ENCODE data around the gene SSR3.

The SSR3 gene

DNA sequence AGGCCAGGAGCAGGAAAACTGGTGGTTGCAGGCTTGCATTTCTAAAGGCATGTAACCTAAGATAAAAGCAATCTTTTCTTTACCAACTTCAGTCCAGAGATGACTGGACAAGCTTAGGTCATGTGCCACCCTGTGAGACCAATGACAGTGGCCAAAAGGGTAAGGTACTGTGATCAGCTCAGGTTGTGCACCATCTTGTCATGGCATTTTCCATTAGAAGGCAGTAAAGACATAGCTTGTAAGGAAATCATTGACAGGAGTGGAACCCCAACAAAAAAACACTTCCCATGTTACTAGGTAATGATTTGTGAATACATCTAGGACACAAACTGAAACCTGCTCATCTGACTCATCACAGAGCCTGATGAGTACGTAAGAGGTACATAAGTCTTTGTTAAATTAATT, 35.2 kb downstream of the SSR3 start:
- POLR2A ChIA-PET = no interaction called here
- no peaks in the 10 kb centered on the region for H3K36me3 ChIP-seq (ENCODE audit: control insufficient read depth in 2 of 2, insufficient read depth in 1 of 2, low read length in 2 of 2)
- TF ChIP-seq ZNF585B (tag by site-specific recombination; IDR thresholded peaks at IDR 0.05) (no peak), REPIN1 (tag by site-specific recombination; IDR thresholded peaks at IDR 0.05; ENCODE audit: low read depth) (no peak), ZNF335 (tag by site-specific recombination; conservative IDR thresholded peaks at IDR 0.05) (no peak), ZNF202 (tag by site-specific recombination; IDR thresholded peaks at IDR 0.05; ENCODE audit: borderline replicate concordance) (no peak), ZNF596 (tag by site-specific recombination; IDR thresholded peaks at IDR 0.05) (no peak), ZNF549 (tag by site-specific recombination; IDR thresholded peaks at IDR 0.05) (no peak), ZNF404 (tag by site-specific recombination; IDR thresholded peaks at IDR 0.05) (no peak), WT1 (tag by site-specific recombination; IDR thresholded peaks at IDR 0.05) (no peak)
- TF ChIP-seq, protein P1, sequence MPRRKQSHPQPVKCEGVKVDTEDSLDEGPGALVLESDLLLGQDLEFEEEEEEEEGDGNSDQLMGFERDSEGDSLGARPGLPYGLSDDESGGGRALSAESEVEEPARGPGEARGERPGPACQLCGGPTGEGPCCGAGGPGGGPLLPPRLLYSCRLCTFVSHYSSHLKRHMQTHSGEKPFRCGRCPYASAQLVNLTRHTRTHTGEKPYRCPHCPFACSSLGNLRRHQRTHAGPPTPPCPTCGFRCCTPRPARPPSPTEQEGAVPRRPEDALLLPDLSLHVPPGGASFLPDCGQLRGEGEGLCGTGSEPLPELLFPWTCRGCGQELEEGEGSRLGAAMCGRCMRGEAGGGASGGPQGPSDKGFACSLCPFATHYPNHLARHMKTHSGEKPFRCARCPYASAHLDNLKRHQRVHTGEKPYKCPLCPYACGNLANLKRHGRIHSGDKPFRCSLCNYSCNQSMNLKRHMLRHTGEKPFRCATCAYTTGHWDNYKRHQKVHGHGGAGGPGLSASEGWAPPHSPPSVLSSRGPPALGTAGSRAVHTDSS (tag by site-specific recombination; IDR thresholded peaks at IDR 0.05) = no peak
- TF ChIP-seq, protein P2, sequence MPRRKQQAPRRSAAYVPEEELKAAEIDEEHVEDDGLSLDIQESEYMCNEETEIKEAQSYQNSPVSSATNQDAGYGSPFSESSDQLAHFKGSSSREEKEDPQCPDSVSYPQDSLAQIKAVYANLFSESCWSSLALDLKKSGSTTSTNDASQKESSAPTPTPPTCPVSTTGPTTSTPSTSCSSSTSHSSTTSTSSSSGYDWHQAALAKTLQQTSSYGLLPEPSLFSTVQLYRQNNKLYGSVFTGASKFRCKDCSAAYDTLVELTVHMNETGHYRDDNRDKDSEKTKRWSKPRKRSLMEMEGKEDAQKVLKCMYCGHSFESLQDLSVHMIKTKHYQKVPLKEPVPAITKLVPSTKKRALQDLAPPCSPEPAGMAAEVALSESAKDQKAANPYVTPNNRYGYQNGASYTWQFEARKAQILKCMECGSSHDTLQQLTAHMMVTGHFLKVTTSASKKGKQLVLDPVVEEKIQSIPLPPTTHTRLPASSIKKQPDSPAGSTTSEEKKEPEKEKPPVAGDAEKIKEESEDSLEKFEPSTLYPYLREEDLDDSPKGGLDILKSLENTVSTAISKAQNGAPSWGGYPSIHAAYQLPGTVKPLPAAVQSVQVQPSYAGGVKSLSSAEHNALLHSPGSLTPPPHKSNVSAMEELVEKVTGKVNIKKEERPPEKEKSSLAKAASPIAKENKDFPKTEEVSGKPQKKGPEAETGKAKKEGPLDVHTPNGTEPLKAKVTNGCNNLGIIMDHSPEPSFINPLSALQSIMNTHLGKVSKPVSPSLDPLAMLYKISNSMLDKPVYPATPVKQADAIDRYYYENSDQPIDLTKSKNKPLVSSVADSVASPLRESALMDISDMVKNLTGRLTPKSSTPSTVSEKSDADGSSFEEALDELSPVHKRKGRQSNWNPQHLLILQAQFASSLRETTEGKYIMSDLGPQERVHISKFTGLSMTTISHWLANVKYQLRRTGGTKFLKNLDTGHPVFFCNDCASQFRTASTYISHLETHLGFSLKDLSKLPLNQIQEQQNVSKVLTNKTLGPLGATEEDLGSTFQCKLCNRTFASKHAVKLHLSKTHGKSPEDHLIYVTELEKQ (tag by site-specific recombination; IDR thresholded peaks at IDR 0.05; ENCODE audit: borderline replicate concordance) = no peak
- TF ChIP-seq, protein P3, sequence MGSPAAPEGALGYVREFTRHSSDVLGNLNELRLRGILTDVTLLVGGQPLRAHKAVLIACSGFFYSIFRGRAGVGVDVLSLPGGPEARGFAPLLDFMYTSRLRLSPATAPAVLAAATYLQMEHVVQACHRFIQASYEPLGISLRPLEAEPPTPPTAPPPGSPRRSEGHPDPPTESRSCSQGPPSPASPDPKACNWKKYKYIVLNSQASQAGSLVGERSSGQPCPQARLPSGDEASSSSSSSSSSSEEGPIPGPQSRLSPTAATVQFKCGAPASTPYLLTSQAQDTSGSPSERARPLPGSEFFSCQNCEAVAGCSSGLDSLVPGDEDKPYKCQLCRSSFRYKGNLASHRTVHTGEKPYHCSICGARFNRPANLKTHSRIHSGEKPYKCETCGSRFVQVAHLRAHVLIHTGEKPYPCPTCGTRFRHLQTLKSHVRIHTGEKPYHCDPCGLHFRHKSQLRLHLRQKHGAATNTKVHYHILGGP (tag by site-specific recombination; IDR thresholded peaks at IDR 0.05) = no peak
- H3K4me1 ChIP-seq (ENCODE audit: control insufficient read depth, insufficient read depth, low read length) = no peaks in the 10 kb centered on the region
- H3K27ac ChIP-seq (ENCODE audit: extremely low read depth, low read depth, low read length) = no peak overlapping the region
- no peak overlapping the region for H3K4me3 ChIP-seq (ENCODE audit: low read depth, low read length)
- no peaks in the 10 kb centered on the region for H3K9me3 ChIP-seq (ENCODE audit: control insufficient read depth, insufficient read depth, low read depth, low read length)
- CTCF ChIA-PET = interaction anchor here (0.7 kb wide), 1 partner anchor 382 kb away, joined by 4 read pairs; no protein-coding TSS in a partner anchor

DNA sequence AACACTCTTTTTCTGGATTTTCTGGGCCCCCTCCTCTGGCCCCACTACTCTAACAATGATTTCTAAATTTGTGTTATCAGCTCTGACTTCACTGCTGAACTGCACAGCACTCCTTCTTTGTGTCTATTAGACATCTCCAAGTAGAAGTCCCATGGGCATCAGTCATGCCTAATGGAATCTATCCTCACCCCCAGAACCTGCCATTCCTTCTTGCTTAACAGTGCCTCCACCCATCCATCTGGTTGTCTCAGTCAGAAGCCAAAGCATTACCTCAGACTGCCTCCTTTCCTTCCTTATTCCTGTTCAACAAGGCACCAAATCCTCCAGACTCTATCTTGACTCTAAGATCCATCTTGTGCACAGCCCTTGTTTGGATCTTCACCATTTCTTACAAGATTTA, 36.2 kb downstream of the SSR3 start:
- Histone ChIP-seq H3K4me3 (ENCODE audit: low read depth, low read length) (no peak overlapping the region), H3K27ac (ENCODE audit: extremely low read depth, low read depth, low read length) (no peak overlapping the region), H3K36me3 (ENCODE audit: control insufficient read depth in 2 of 2, insufficient read depth in 1 of 2, low read length in 2 of 2) (no peaks in the 10 kb centered on the region), H3K4me1 (ENCODE audit: control insufficient read depth, insufficient read depth, low read length) (no peaks in the 10 kb centered on the region), H3K9me3 (ENCODE audit: control insufficient read depth, insufficient read depth, low read depth, low read length) (no peaks in the 10 kb centered on the region)
- ChIA-PET CTCF (interaction anchor here (0.6 to 1.0 kb wide), 2 partner anchors 9 to 12 kb away, joined by 3 read pairs; no protein-coding TSS in a partner anchor), POLR2A (no interaction called here)
- TF ChIP-seq ZNF292 (tag by site-specific recombination; IDR thresholded peaks at IDR 0.05; ENCODE audit: borderline replicate concordance, low read depth) (no peak), BCL11A (tag by site-specific recombination; IDR thresholded peaks at IDR 0.05; ENCODE audit: low read depth) (no peak), ZNF561 (tag by site-specific recombination; IDR thresholded peaks at IDR 0.05; ENCODE audit: borderline replicate concordance) (no peak), ZNF830 (tag by site-specific recombination; IDR thresholded peaks at IDR 0.05; ENCODE audit: low read depth) (no peak), KLF7 (tag by site-specific recombination; IDR thresholded peaks at IDR 0.05; ENCODE audit: borderline replicate concordance) (no peak)

DNA sequence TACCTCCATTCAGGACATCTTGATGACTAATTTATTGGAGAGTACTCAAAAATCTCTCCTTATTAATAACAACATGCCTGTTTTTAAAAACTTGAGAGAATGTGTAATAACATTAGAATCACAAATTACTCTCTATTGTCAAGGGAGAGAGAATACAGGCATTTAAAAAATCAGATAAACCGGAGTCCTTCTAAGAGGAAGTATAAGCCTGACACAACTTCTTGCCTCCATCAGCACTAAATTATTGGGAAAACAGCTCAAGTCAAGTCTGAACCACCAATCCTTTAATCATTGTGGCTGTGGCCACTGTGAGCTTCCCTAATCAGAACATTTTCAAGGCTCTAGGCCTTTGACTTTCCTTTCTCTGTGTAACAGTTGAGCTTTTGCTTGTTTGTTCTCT, 38.0 kb downstream of the SSR3 start:
- H3K4me3 ChIP-seq (ENCODE audit: low read depth, low read length) = no peak overlapping the region
- H3K27ac ChIP-seq (ENCODE audit: extremely low read depth, low read depth, low read length) = no peak overlapping the region
- no peaks in the 10 kb centered on the region for H3K36me3 ChIP-seq (ENCODE audit: control insufficient read depth in 2 of 2, insufficient read depth in 1 of 2, low read length in 2 of 2)
- CTCF ChIA-PET = interaction anchor here (0.6 to 1.7 kb wide), 5 partner anchors 8 to 473 kb away, joined by 3 to 5 read pairs (median 4); no protein-coding TSS in a partner anchor
- POLR2A ChIA-PET = no interaction called here
- no peaks in the 10 kb centered on the region for H3K9me3 ChIP-seq (ENCODE audit: control insufficient read depth, insufficient read depth, low read depth, low read length)
- H3K4me1 ChIP-seq (ENCODE audit: control insufficient read depth, insufficient read depth, low read length) = no peaks in the 10 kb centered on the region
- TF ChIP-seq ZNF549 (tag by site-specific recombination; IDR thresholded peaks at IDR 0.05) (no peak), ZNF248 (tag by site-specific recombination; IDR thresholded peaks at IDR 0.05) (no peak), HOXA7 (CRISPR knock-in tag; IDR thresholded peaks at IDR 0.05; ENCODE audit: borderline replicate concordance) (no peak), REPIN1 (tag by site-specific recombination; IDR thresholded peaks at IDR 0.05; ENCODE audit: low read depth) (no peak), ZNF416 (tag by site-specific recombination; IDR thresholded peaks at IDR 0.05) (no peak), ZNF571 (tag by site-specific recombination; IDR thresholded peaks at IDR 0.05) (no peak), ZNF677 (tag by site-specific recombination; IDR thresholded peaks at IDR 0.05) (no peak)
- TF ChIP-seq, protein P4, sequence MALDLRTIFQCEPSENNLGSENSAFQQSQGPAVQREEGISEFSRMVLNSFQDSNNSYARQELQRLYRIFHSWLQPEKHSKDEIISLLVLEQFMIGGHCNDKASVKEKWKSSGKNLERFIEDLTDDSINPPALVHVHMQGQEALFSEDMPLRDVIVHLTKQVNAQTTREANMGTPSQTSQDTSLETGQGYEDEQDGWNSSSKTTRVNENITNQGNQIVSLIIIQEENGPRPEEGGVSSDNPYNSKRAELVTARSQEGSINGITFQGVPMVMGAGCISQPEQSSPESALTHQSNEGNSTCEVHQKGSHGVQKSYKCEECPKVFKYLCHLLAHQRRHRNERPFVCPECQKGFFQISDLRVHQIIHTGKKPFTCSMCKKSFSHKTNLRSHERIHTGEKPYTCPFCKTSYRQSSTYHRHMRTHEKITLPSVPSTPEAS (tag by site-specific recombination; IDR thresholded peaks at IDR 0.05) = no peak
- TF ChIP-seq, protein P5, sequence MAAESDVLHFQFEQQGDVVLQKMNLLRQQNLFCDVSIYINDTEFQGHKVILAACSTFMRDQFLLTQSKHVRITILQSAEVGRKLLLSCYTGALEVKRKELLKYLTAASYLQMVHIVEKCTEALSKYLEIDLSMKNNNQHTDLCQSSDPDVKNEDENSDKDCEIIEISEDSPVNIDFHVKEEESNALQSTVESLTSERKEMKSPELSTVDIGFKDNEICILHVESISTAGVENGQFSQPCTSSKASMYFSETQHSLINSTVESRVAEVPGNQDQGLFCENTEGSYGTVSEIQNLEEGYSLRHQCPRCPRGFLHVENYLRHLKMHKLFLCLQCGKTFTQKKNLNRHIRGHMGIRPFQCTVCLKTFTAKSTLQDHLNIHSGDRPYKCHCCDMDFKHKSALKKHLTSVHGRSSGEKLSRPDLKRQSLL (tag by site-specific recombination; IDR thresholded peaks at IDR 0.05) = no peak
